ENCODE measurements around the gene TACC2.

TACC2 gene

GRCh38 chr10:122224159-122224558, 235.2 kb downstream of the TACC2 start:
- peaks cover 3% of the 10 kb centered on the region for H3K27me3 Mint-ChIP-seq (ENCODE audit: low read depth)
- no peaks in the 10 kb centered on the region for H3K9me3 Mint-ChIP-seq
- no peak overlapping the region for H3K27ac Mint-ChIP-seq
- no peak overlapping the region for H3K4me3 Mint-ChIP-seq
- no peaks in the 10 kb centered on the region for H3K4me1 Mint-ChIP-seq (ENCODE audit: low read depth)
- H3K36me3 Mint-ChIP-seq (ENCODE audit: low read depth), result no peaks in the 10 kb centered on the region

GRCh38 chr10:122225330-122225729, 236.4 kb downstream of the TACC2 start:
- Mint-ChIP-seq H3K4me3 (no peak overlapping the region), H3K9me3 (no peaks in the 10 kb centered on the region), H3K27me3 (ENCODE audit: low read depth) (peaks cover 3% of the 10 kb centered on the region), H3K36me3 (ENCODE audit: low read depth) (no peaks in the 10 kb centered on the region), H3K27ac (no peak overlapping the region), H3K4me1 (ENCODE audit: low read depth) (no peaks in the 10 kb centered on the region)

- Mint-ChIP-seq H3K9me3 (no peaks in the 10 kb centered on the region), H3K4me1 (ENCODE audit: low read depth) (no peaks in the 10 kb centered on the region), H3K4me3 (no peak overlapping the region), H3K27ac (no peak overlapping the region), H3K36me3 (ENCODE audit: low read depth) (no peaks in the 10 kb centered on the region), H3K27me3 (ENCODE audit: low read depth) (no peaks in the 10 kb centered on the region)
These were observed 238.8 kb downstream of the TACC2 start for GRCh38 chr10:122227754-122228153.

- Mint-ChIP-seq H3K4me3 (no peak overlapping the region), H3K36me3 (ENCODE audit: low read depth) (no peaks in the 10 kb centered on the region), H3K27ac (no peak overlapping the region), H3K27me3 (ENCODE audit: low read depth) (no peaks in the 10 kb centered on the region), H3K9me3 (no peaks in the 10 kb centered on the region), H3K4me1 (ENCODE audit: low read depth) (no peaks in the 10 kb centered on the region)
These were observed 240.7 kb downstream of the TACC2 start for GRCh38 chr10:122229666-122230065.

GRCh38 chr10:122230222-122230621, 241.3 kb downstream of the TACC2 start:
- no peaks in the 10 kb centered on the region for H3K4me1 Mint-ChIP-seq (ENCODE audit: low read depth)
- no peak overlapping the region for H3K27ac Mint-ChIP-seq
- H3K27me3 Mint-ChIP-seq (ENCODE audit: low read depth), result no peaks in the 10 kb centered on the region
- H3K4me3 Mint-ChIP-seq, result no peak overlapping the region
- H3K36me3 Mint-ChIP-seq (ENCODE audit: low read depth), result no peaks in the 10 kb centered on the region
- H3K9me3 Mint-ChIP-seq, result no peaks in the 10 kb centered on the region

- Mint-ChIP-seq H3K27me3 (ENCODE audit: low read depth) (no peaks in the 10 kb centered on the region), H3K36me3 (ENCODE audit: low read depth) (no peaks in the 10 kb centered on the region), H3K4me1 (ENCODE audit: low read depth) (no peaks in the 10 kb centered on the region), H3K9me3 (no peaks in the 10 kb centered on the region), H3K4me3 (no peak overlapping the region), H3K27ac (no peak overlapping the region)
These were observed 243.8 kb downstream of the TACC2 start for GRCh38 chr10:122232769-122233168.

GRCh38 chr10:122233857-122234348, 244.9 kb downstream of the TACC2 start:
- Mint-ChIP-seq H3K4me1 (ENCODE audit: low read depth) (no peaks in the 10 kb centered on the region), H3K36me3 (ENCODE audit: low read depth) (no peaks in the 10 kb centered on the region), H3K4me3 (no peak overlapping the region), H3K27ac (no peak overlapping the region), H3K9me3 (no peaks in the 10 kb centered on the region), H3K27me3 (ENCODE audit: low read depth) (no peaks in the 10 kb centered on the region)

- H3K4me3 Mint-ChIP-seq, result no peak overlapping the region
- no peaks in the 10 kb centered on the region for H3K9me3 Mint-ChIP-seq
These were observed 245.5 kb downstream of the TACC2 start for GRCh38 chr10:122234416-122234815.

GRCh38 chr10:122236690-122237306, 247.8 kb downstream of the TACC2 start:
- Mint-ChIP-seq H3K4me3 (no peak overlapping the region), H3K36me3 (ENCODE audit: low read depth) (no peaks in the 10 kb centered on the region), H3K9me3 (no peaks in the 10 kb centered on the region), H3K4me1 (ENCODE audit: low read depth) (no peaks in the 10 kb centered on the region), H3K27ac (no peak overlapping the region), H3K27me3 (ENCODE audit: low read depth) (no peaks in the 10 kb centered on the region)

More at GRCh38 chr10:122234416-122234815, 245.5 kb downstream of the TACC2 start:
- H3K27ac Mint-ChIP-seq, result no peak overlapping the region
- H3K36me3 Mint-ChIP-seq (ENCODE audit: low read depth), result no peaks in the 10 kb centered on the region
- H3K27me3 Mint-ChIP-seq (ENCODE audit: low read depth), result no peaks in the 10 kb centered on the region
- H3K4me1 Mint-ChIP-seq (ENCODE audit: low read depth), result no peaks in the 10 kb centered on the region

GRCh38 chr10:122237331-122237990, 248.5 kb downstream of the TACC2 start:
- no peaks in the 10 kb centered on the region for H3K9me3 Mint-ChIP-seq
- H3K4me3 Mint-ChIP-seq, result no peak overlapping the region
- no peaks in the 10 kb centered on the region for H3K36me3 Mint-ChIP-seq (ENCODE audit: low read depth)
- H3K27ac Mint-ChIP-seq, result no peak overlapping the region
- H3K27me3 Mint-ChIP-seq (ENCODE audit: low read depth), result no peaks in the 10 kb centered on the region
- H3K4me1 Mint-ChIP-seq (ENCODE audit: low read depth), result no peaks in the 10 kb centered on the region

GRCh38 chr10:122239578-122240257, 250.8 kb downstream of the TACC2 start:
- H3K4me3 Mint-ChIP-seq, result no peak overlapping the region
- no peaks in the 10 kb centered on the region for H3K36me3 Mint-ChIP-seq (ENCODE audit: low read depth)
- no peaks in the 10 kb centered on the region for H3K9me3 Mint-ChIP-seq
- no peak overlapping the region for H3K27ac Mint-ChIP-seq
- H3K27me3 Mint-ChIP-seq (ENCODE audit: low read depth), result no peaks in the 10 kb centered on the region
- H3K4me1 Mint-ChIP-seq (ENCODE audit: low read depth), result no peaks in the 10 kb centered on the region

- no peaks in the 10 kb centered on the region for H3K36me3 Mint-ChIP-seq (ENCODE audit: low read depth)
- no peaks in the 10 kb centered on the region for H3K27me3 Mint-ChIP-seq (ENCODE audit: low read depth)
- H3K27ac Mint-ChIP-seq, result no peak overlapping the region
- H3K4me3 Mint-ChIP-seq, result no peak overlapping the region
- no peaks in the 10 kb centered on the region for H3K4me1 Mint-ChIP-seq (ENCODE audit: low read depth)
- no peaks in the 10 kb centered on the region for H3K9me3 Mint-ChIP-seq
These were observed 251.4 kb downstream of the TACC2 start for GRCh38 chr10:122240401-122240800.

GRCh38 chr10:122241836-122242235, 252.9 kb downstream of the TACC2 start:
- Mint-ChIP-seq H3K9me3 (no peaks in the 10 kb centered on the region), H3K4me1 (ENCODE audit: low read depth) (no peaks in the 10 kb centered on the region), H3K36me3 (ENCODE audit: low read depth) (no peaks in the 10 kb centered on the region), H3K27ac (no peak overlapping the region), H3K4me3 (no peak overlapping the region), H3K27me3 (ENCODE audit: low read depth) (no peaks in the 10 kb centered on the region)

GRCh38 chr10:122243550-122243949, 254.6 kb downstream of the TACC2 start:
- H3K4me3 Mint-ChIP-seq, result no peak overlapping the region
- H3K4me1 Mint-ChIP-seq (ENCODE audit: low read depth), result no peaks in the 10 kb centered on the region
- no peaks in the 10 kb centered on the region for H3K36me3 Mint-ChIP-seq (ENCODE audit: low read depth)
- no peaks in the 10 kb centered on the region for H3K9me3 Mint-ChIP-seq
- H3K27me3 Mint-ChIP-seq (ENCODE audit: low read depth), result no peaks in the 10 kb centered on the region
- H3K27ac Mint-ChIP-seq, result no peak overlapping the region

Measured in T-helper 1 cell treated with Interleukin-12 subunit alpha and Interleukin-12 subunit beta and Interleukin-4 antibody, amounts not matched to agents 30 μg/mL and 1 μg/mL, for 36 hours (primary cell).